IMR-90 (cell line): ENCODE results near the gene CCDC152. TPM values are rescaled to one million over a fixed set of nuclear protein-coding genes. Genes with fewer than 3 reads are reported as not detected.

ENCODE experiments used
- ATAC-seq: fragments of 200-7000 bp; cut with Tn5 transposase; 2 replicates; pipeline ENCODE4 v1.9.1; 2020; ENCODE audit warnings: low read depth, mild to moderate bottlenecking, moderate library complexity
- BruUV-seq: library from RNA; stranded (reverse); fragments of 400-500 nt; replicated peaks from 2 replicates; lab custom pipeline; 2021; lab: Mats Ljungman, UMichigan
- CTCF ChIA-PET: fragments of 300-600 bp; formaldehyde crosslinking; extraction: SDS; loops from one replicate; lab custom pipeline; 2021; ENCODE audit warnings: antibody characterized with exemption; lab: Yijun Ruan, JAX
- POLR2A ChIA-PET: fragments of 300-600 bp; sonication (Branson Sonifier 250); formaldehyde crosslinking; loops from one replicate; lab custom pipeline; 2022; ENCODE audit warnings: antibody characterized with exemption; ENCODE audit not compliant: unreplicated experiment; lab: Charles Lee
- DNase-seq: peaks from one replicate; pipeline ENCODE4 v3.0.0; 2013
- H2AFZ ChIP-seq: replicated peaks from 2 replicates; pipeline ENCODE3; 2013; ENCODE audit warnings: low read length, mild to moderate bottlenecking; ENCODE audit not compliant: poor library complexity
- H2AK5ac ChIP-seq: 2 replicates; pipeline ENCODE4 v1.6.1; 2013; ENCODE audit warnings: low read depth, low read length, inconsistent platforms
- H2AK9ac ChIP-seq: replicated peaks from 2 replicates; pipeline ENCODE3; 2013; ENCODE audit warnings: mild to moderate bottlenecking, low read depth, low read length, moderate library complexity; ENCODE audit not compliant: poor library complexity
- H2BK120ac ChIP-seq: 2 replicates; pipeline ENCODE4 v1.6.1; 2013; ENCODE audit warnings: low read depth, low read length, inconsistent platforms
- H2BK15ac ChIP-seq: 3 replicates; pipeline ENCODE4 v1.6.1; 2013; ENCODE audit warnings: low read depth, low read length, inconsistent platforms
- H2BK20ac ChIP-seq: 2 replicates; pipeline ENCODE4 v1.6.1; 2013; ENCODE audit warnings: low read depth, mild to moderate bottlenecking, inconsistent platforms, low read length, moderate library complexity
- H2BK5ac ChIP-seq: 2 replicates; pipeline ENCODE4 v1.6.1; 2013; ENCODE audit warnings: mild to moderate bottlenecking, low read depth, low read length, inconsistent platforms; ENCODE audit not compliant: poor library complexity, severe bottlenecking
- H3K14ac ChIP-seq: replicated peaks from 2 replicates; pipeline ENCODE4 v1.6.1; 2013; ENCODE audit warnings: low read depth, low read length, inconsistent platforms
- H3K18ac ChIP-seq: 2 replicates; pipeline ENCODE4 v1.6.1; 2013; ENCODE audit warnings: low read depth, low read length, control low read depth
- H3K23ac ChIP-seq: 2 replicates; pipeline ENCODE4 v1.6.1; 2013; ENCODE audit warnings: low read depth, low read length, inconsistent platforms
- H3K27ac ChIP-seq: 2 replicates; pipeline ENCODE4 v1.5.1; 2013; ENCODE audit warnings: mild to moderate bottlenecking, control low read depth, low read length; ENCODE audit not compliant: insufficient read depth
- H3K27me3 ChIP-seq: 2 replicates; pipeline ENCODE4 v1.6.1; 2013; ENCODE audit warnings: low read length; ENCODE audit not compliant: control insufficient read depth, insufficient read depth
- H3K36me3 ChIP-seq: 2 replicates; pipeline ENCODE4 v1.6.1; 2013; ENCODE audit warnings: low read length, mixed read lengths; ENCODE audit not compliant: control insufficient read depth, insufficient read depth
- H3K4ac ChIP-seq: 2 replicates; pipeline ENCODE4 v1.6.1; 2013; ENCODE audit warnings: low read depth, low read length, inconsistent platforms
- H3K4me1 ChIP-seq: 2 replicates; pipeline ENCODE4 v1.6.1; 2013; ENCODE audit warnings: low read length, mixed read lengths; ENCODE audit not compliant: control insufficient read depth, insufficient read depth
- H3K4me2 ChIP-seq: 2 replicates; pipeline ENCODE4 v1.6.1; 2013; ENCODE audit warnings: low read depth, mild to moderate bottlenecking, control low read depth, low read length, moderate library complexity
- H3K4me3 ChIP-seq: 2 replicates; pipeline ENCODE4 v1.5.1; 2013; ENCODE audit warnings: low read depth, mild to moderate bottlenecking, control low read depth, low read length, moderate library complexity; ENCODE audit not compliant: insufficient read depth
- H3K56ac ChIP-seq: 2 replicates; pipeline ENCODE4 v1.6.1; 2013; ENCODE audit warnings: low read length, inconsistent platforms; ENCODE audit not compliant: insufficient read depth; ENCODE audit errors: extremely low read depth
- H3K79me1 ChIP-seq, 2 experiments: 2 replicates each; pipeline ENCODE4 v1.6.1; 2013; ENCODE audit warnings: low read length in 2 of 2, inconsistent platforms in 1 of 2, low read depth in 1 of 2
- H3K9ac ChIP-seq: 2 replicates; pipeline ENCODE4 v1.6.1; 2013; ENCODE audit warnings: low read depth, low read length, control low read depth
- H3K9me1 ChIP-seq: 2 replicates; pipeline ENCODE4 v1.6.1; 2013; ENCODE audit warnings: low read length, inconsistent platforms; ENCODE audit not compliant: insufficient read depth
- H3K9me3 ChIP-seq: 2 replicates; pipeline ENCODE4 v1.6.1; 2013; ENCODE audit warnings: low read length; ENCODE audit not compliant: control insufficient read depth, insufficient read depth
- H4K20me1 ChIP-seq: 2 replicates; pipeline ENCODE4 v1.6.1; 2013; ENCODE audit warnings: low read length, inconsistent platforms; ENCODE audit not compliant: insufficient read depth
- H4K5ac ChIP-seq: 2 replicates; pipeline ENCODE4 v1.6.1; 2013; ENCODE audit warnings: mild to moderate bottlenecking, low read depth, low read length, control low read depth
- H4K8ac ChIP-seq, 2 experiments: 2 replicates each; pipeline ENCODE4 v1.6.1; 2013; ENCODE audit warnings: low read depth in 2 of 2, low read length in 2 of 2, control low read depth in 1 of 2, inconsistent platforms in 1 of 2
- H4K91ac ChIP-seq: 2 replicates; pipeline ENCODE4 v1.6.1; 2013; ENCODE audit warnings: low read depth, low read length, inconsistent platforms; ENCODE audit not compliant: insufficient read depth
- CEBPB ChIP-seq: IDR thresholded peaks from 2 replicates; pipeline ENCODE4 v1.6.1; 2012; ENCODE audit warnings: low read depth, low read length, improper control_type of control experiment
- CHD1 ChIP-seq: IDR thresholded peaks from 2 replicates; pipeline ENCODE4 v1.6.1; 2012; ENCODE audit warnings: low read depth, low read length, improper control_type of control experiment
- CTCF ChIP-seq: conservative IDR thresholded peaks from 2 replicates; pipeline ENCODE4 v1.5.1; 2012; ENCODE audit warnings: mild to moderate bottlenecking, low read depth, low read length, improper control_type of control experiment
- ELK1 ChIP-seq: fragments of 150-350 bp; IDR thresholded peaks from 2 replicates; pipeline ENCODE4 v1.6.1; 2016; ENCODE audit warnings: low read depth, mild to moderate bottlenecking, low read length, moderate library complexity, borderline replicate concordance
- MAFK ChIP-seq: IDR thresholded peaks from 2 replicates; pipeline ENCODE4 v1.6.1; 2012; ENCODE audit warnings: low read depth, low read length, improper control_type of control experiment
- MAZ ChIP-seq: IDR thresholded peaks from 2 replicates; pipeline ENCODE4 v1.6.1; 2012; ENCODE audit warnings: low read depth, mild to moderate bottlenecking, low read length, improper control_type of control experiment, moderate library complexity, borderline replicate concordance
- MXI1 ChIP-seq: IDR thresholded peaks from 2 replicates; pipeline ENCODE4 v1.6.1; 2012; ENCODE audit warnings: low read depth, mild to moderate bottlenecking, low read length, moderate library complexity, borderline replicate concordance
- NFE2L2 ChIP-seq: fragments of 150-350 bp; IDR thresholded peaks from 2 replicates; pipeline ENCODE4 v1.6.1; 2016; ENCODE audit warnings: low read depth, mild to moderate bottlenecking, low read length
- POLR2A ChIP-seq: IDR thresholded peaks from 2 replicates; pipeline ENCODE4 v1.6.1; 2012; ENCODE audit warnings: mild to moderate bottlenecking, low read depth, low read length
- RAD21 ChIP-seq: IDR thresholded peaks from 2 replicates; pipeline ENCODE4 v1.6.1; 2012; ENCODE audit warnings: low read length, improper control_type of control experiment
- RCOR1 ChIP-seq: IDR thresholded peaks from 2 replicates; pipeline ENCODE4 v1.6.1; 2012; ENCODE audit warnings: mild to moderate bottlenecking, low read length, improper control_type of control experiment; ENCODE audit not compliant: insufficient replicate concordance
- WGBS, 2 experiments: methylation state at CpG; one replicate each; pipeline versions ENCODE4 v1.1.5 to v1.1.7; 2013; ENCODE audit warnings: missing lambda C conversion rate in 2 of 2; ENCODE audit not compliant: insufficient read length in 1 of 2; ENCODE audit errors: extremely low coverage in 2 of 2; 5-methylcytosine and 5-hydroxymethylcytosine counted together
- dilution Hi-C: fragments of 300-500 bp; cut with HindIII; formaldehyde crosslinking; loops from one replicate; pipeline ENCODE4 v1.14.3; 2018; ENCODE audit warnings: low sequenced_read_pairs; ENCODE audit not compliant: unreplicated experiment
- in situ Hi-C: fragments of 300-500 bp; cut with MboI; formaldehyde crosslinking; loops from 3 replicates; pipeline ENCODE4 v1.14.3; 2019; ENCODE audit warnings: low sequenced_read_pairs, inconsistent platforms, mixed read lengths
- intact Hi-C: fragments of 100-400 bp; cut with micrococcal nuclease; formaldehyde crosslinking; loops from 2 replicates; pipeline ENCODE4 v1.10.0; 2022
- polyA plus RNA-seq, 3 experiments: library from polyadenylated mRNA; depleted of rRNA; stranded (reverse); fragments of >200 nt; gene quantifications; 2 replicates each; pipeline ENCODE4 v1.2.3, GENCODE V29; 2012; ENCODE audit warnings: low replicate concordance in 1 of 3
- total RNA-seq: library from RNA; depleted of rRNA; stranded (reverse); fragments of >200 nt; gene quantifications from 2 replicates; pipeline ENCODE4 v1.2.3, GENCODE V29; 2012

The CCDC152 gene
- total and polyA plus RNA-seq, 2 of the 4 experiments (the other 2 are of a cell fraction): 0.87 to 0.90 TPM

GRCh38 chr5:42810834-42811590 is 54.4 kb downstream of the CCDC152 start:
- H3K14ac ChIP-seq: no peak overlapping the region
- H3K36me3 ChIP-seq: no peaks in the 10 kb centered on the region
- no peaks in the 10 kb centered on the region for H3K79me1 ChIP-seq
- H3K23ac ChIP-seq: no peak overlapping the region
- ChIA-PET CTCF (interaction anchor here (0.6 to 1.5 kb wide), 2 partner anchors 64 to 78 kb away, joined by 3 read pairs; no protein-coding TSS in a partner anchor), POLR2A (no interaction called here)
- ATAC-seq (no peak), DNase-seq (no peak)
- H2BK120ac ChIP-seq: no peak overlapping the region
- H4K20me1 ChIP-seq: no peaks in the 10 kb centered on the region
- no peaks in the 10 kb centered on the region for H3K27me3 ChIP-seq
- in situ Hi-C loops (no loop called here), dilution Hi-C loops (no loop called here), intact Hi-C loops (no loop called here)
- H4K5ac ChIP-seq: no peak overlapping the region
- H2BK15ac ChIP-seq: no peak overlapping the region
- no peak overlapping the region for H2AK9ac ChIP-seq
- H4K91ac ChIP-seq: no peak overlapping the region
- H2BK5ac ChIP-seq: no peak overlapping the region
- no peak overlapping the region for H2BK20ac ChIP-seq
- H2AFZ ChIP-seq: no peak overlapping the region
- no TSS peak for BruUV-seq
- no peaks in the 10 kb centered on the region for H3K4me1 ChIP-seq
- WGBS, 2 experiments: no CpG with 5 or more reads among the region's 3 CpGs
- H4K8ac ChIP-seq: no peak overlapping the region
- no peaks in the 10 kb centered on the region for H3K9me3 ChIP-seq
- H3K27ac ChIP-seq: no peak overlapping the region
- TF ChIP-seq MXI1 (no peak), CEBPB (no peak), MAFK (no peak), CTCF (no peak), MAZ (no peak), NFE2L2 (no peak), RAD21 (no peak), CHD1 (no peak), POLR2A (no peak), RCOR1 (no peak), ELK1 (no peak)
- H3K9ac ChIP-seq: no peak overlapping the region
- no peaks in the 10 kb centered on the region for H3K9me1 ChIP-seq
- no peak overlapping the region for H3K4me3 ChIP-seq
- H3K4ac ChIP-seq: no peak overlapping the region
- H2AK5ac ChIP-seq: no peak overlapping the region
- no peak overlapping the region for H3K56ac ChIP-seq
- no peak overlapping the region; the same call in 1 of the 2 replicates for H3K4me2 ChIP-seq
- no peak overlapping the region for H3K18ac ChIP-seq
